IPS-18a (cell line): ENCODE results near the gene MAML2.

Experiments
- H3K27ac ChIP-seq: one replicate; pipeline ENCODE4 v1.5.1; 2013; ENCODE audit warnings: low read length
- H3K27me3 ChIP-seq: one replicate; pipeline ENCODE4 v1.6.1; 2013; ENCODE audit warnings: mild to moderate bottlenecking, low read length; ENCODE audit not compliant: control insufficient read depth, insufficient read depth
- H3K36me3 ChIP-seq: one replicate; pipeline ENCODE4 v1.6.1; 2013; ENCODE audit warnings: low read depth, low read length; ENCODE audit not compliant: control insufficient read depth
- H3K4me1 ChIP-seq: one replicate; pipeline ENCODE4 v1.6.1; 2013; ENCODE audit warnings: low read depth, low read length; ENCODE audit not compliant: control insufficient read depth
- H3K4me3 ChIP-seq: one replicate; pipeline ENCODE4 v1.5.1; 2013; ENCODE audit warnings: low read length
- H3K9ac ChIP-seq: one replicate; pipeline ENCODE4 v1.6.1; 2013; ENCODE audit warnings: mild to moderate bottlenecking, low read length, moderate library complexity
- H3K9me3 ChIP-seq: one replicate; pipeline ENCODE4 v1.6.1; 2013; ENCODE audit warnings: low read depth, low read length; ENCODE audit not compliant: control insufficient read depth

Gene MAML2

GRCh38 chr11:96116376-96116775, 226.6 kb downstream of the MAML2 start:
- Histone ChIP-seq H3K27ac (no peak overlapping the region), H3K27me3 (no peaks in the 10 kb centered on the region), H3K4me1 (peaks cover 9% of the 10 kb centered on the region), H3K4me3 (no peak overlapping the region), H3K36me3 (no peaks in the 10 kb centered on the region), H3K9me3 (no peaks in the 10 kb centered on the region), H3K9ac (no peak overlapping the region)

DNA sequence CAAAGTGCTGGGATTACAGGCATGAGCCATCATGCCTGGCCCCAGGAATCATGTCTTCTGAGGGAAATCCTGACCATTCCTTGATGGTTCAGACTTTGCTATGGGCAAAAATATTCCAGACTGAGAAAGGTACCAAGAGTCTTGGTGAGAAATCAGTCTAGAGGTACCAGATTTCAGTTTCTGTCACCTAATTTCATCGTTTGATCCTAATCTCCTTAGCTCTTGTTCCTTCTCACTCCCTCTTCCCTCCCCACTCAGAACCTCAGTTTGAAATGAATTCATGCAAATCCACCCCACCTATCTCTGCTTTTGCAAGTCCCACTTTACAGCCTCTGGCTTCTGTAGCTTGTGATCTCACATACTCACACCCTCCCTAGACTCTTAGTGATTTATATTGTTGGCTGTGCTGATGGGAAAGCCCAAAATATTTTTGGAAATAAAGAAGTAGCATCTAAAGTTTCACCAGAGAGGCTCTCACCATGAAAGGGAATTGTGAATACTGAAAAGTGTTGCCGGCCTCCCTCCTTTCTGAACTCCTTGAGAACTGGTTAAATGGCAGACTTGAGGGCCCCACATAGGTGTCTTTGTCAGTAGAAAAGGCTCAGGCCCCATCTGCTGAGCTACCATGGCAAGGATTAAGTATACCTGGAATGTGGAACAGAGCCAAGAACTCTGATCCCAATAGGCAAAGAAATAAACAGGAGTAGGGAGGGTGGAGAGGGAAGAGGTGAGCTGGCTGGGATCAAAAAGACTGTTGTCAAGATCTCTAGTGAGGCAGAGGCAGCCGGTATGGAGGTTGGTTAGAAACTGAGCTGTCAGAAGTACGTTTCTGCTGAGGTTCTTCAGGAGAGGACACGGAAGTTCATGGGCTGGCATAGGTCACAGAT, 228.6 kb downstream of the MAML2 start:
- H3K27ac ChIP-seq = no peak overlapping the region
- peaks cover 10% of the 10 kb centered on the region for H3K4me1 ChIP-seq
- no peaks in the 10 kb centered on the region for H3K36me3 ChIP-seq

DNA sequence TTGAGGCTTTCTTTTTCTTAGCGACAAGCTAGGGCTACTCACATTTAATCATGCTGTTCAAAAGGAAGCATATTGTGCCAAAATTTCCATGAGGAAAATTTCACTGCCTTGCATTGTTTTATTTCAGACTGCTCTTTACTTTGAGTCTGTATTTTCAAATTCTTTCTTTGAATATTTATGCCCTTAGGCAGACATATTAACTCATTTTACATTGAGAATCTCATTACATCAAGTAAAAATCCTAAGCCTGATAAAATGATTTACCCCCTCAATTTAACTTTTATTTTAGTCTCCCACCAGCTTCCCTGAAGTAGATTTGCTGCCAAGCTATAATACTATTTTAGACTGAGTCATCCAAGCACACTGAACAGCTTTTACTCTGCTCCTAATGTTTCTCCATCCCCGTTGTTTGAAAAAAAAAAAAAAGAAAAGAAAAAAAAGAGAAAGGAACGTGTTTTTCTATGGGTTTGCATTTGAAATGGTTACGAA, 229.8 kb downstream of the MAML2 start:
- no peak overlapping the region for H3K9ac ChIP-seq
- H3K27ac ChIP-seq = no peak overlapping the region
- no peaks in the 10 kb centered on the region for H3K36me3 ChIP-seq
- H3K9me3 ChIP-seq = no peaks in the 10 kb centered on the region
- no peaks in the 10 kb centered on the region for H3K27me3 ChIP-seq
- H3K4me1 ChIP-seq = peaks cover 10% of the 10 kb centered on the region
- no peak overlapping the region for H3K4me3 ChIP-seq

More for the DNA sequence above, 228.6 kb downstream of the MAML2 start:
- Histone ChIP-seq H3K4me3 (no peak overlapping the region), H3K27me3 (no peaks in the 10 kb centered on the region), H3K9ac (no peak overlapping the region), H3K9me3 (no peaks in the 10 kb centered on the region)

- Histone ChIP-seq H3K27ac (no peak overlapping the region), H3K4me3 (no peak overlapping the region), H3K27me3 (no peaks in the 10 kb centered on the region), H3K9me3 (no peaks in the 10 kb centered on the region), H3K36me3 (no peaks in the 10 kb centered on the region), H3K4me1 (peaks cover 10% of the 10 kb centered on the region), H3K9ac (no peak overlapping the region)
These were observed 230.5 kb downstream of the MAML2 start for GRCh38 chr11:96112192-96113128.

DNA sequence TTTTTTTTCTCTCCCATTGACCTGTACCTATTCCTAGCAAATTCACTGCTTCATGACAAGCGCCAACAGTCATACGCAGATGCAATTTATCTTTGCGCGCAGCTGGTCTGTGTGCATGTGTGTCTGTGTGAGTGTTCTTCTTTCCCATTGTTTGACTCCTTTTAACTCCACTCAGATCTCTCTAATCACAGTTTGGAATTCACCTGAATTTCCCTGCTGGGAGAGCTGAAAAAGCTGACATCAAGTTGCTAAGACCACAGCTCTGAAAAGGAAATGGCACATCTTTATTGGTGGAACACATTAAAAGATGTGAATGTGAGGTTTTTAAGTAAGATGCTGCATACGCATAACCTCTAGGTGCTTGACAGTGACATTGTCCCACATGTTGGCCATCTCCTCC, 231.7 kb downstream of the MAML2 start:
- no peaks in the 10 kb centered on the region for H3K36me3 ChIP-seq
- H3K9ac ChIP-seq = no peak overlapping the region
- H3K27ac ChIP-seq = no peak overlapping the region
- H3K4me3 ChIP-seq = no peak overlapping the region
- peaks cover 10% of the 10 kb centered on the region for H3K4me1 ChIP-seq
- H3K9me3 ChIP-seq = no peaks in the 10 kb centered on the region
- H3K27me3 ChIP-seq = no peaks in the 10 kb centered on the region

DNA sequence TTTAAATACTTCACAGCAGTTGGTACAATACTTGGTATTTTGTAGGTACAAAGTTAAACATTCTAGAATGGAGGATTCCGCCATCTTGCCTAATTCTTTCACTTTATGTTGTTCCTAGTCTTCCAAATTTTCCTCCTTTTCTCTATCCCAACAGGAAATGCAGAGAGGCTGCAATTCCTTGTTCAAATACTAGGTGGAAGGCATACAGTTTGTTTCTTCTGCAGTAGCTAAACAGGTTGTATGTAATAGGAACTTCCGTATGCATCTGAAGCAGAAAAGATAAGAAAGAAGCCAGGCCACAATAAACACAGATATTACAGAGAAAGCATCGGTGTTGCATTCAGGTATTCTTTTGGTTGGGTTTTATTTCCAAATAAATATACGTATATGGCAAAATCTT, 232.7 kb downstream of the MAML2 start:
- Histone ChIP-seq H3K27me3 (no peaks in the 10 kb centered on the region), H3K4me1 (peaks cover 10% of the 10 kb centered on the region), H3K27ac (no peak overlapping the region), H3K9ac (no peak overlapping the region), H3K9me3 (no peaks in the 10 kb centered on the region), H3K4me3 (no peak overlapping the region), H3K36me3 (no peaks in the 10 kb centered on the region)

- no peaks in the 10 kb centered on the region for H3K9me3 ChIP-seq
- no peaks in the 10 kb centered on the region for H3K36me3 ChIP-seq
- no peaks in the 10 kb centered on the region for H3K27me3 ChIP-seq
- H3K9ac ChIP-seq = no peak overlapping the region
- H3K4me1 ChIP-seq = peaks cover 10% of the 10 kb centered on the region
- no peak overlapping the region for H3K27ac ChIP-seq
- no peak overlapping the region for H3K4me3 ChIP-seq
These were observed 233.5 kb downstream of the MAML2 start for GRCh38 chr11:96109331-96110030.

DNA sequence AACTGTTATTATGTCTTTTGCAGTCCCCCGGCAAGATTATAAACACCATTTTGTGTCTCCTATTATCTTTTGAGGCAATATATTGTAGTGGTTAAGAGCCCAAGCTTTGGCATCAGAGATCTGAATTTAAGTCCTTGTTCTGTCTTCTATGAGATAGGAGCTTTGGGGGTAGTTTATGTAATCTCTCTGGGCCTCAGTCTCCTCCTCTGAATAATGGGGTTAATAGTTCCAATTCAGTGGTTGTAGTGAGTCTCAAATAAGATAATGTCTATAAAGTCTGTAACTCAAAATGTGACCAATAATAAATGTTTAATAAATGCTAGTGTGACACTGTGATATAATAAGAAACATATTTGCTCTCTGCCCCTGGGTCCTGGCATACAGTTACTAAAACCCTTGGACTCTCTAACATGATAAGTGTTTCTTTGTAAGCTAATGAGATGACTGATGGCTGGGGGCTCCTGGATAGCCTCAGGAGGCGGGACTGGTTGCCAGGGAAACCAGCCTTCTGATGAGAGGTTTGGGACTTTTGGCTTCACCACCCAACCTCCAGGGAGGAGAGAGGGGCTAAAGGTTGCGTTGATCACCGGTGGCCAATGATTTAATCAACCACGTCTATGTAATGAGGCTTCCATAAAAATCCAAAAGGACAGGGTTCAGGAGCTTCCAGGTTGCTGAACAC, 235.7 kb downstream of the MAML2 start:
- H3K9ac ChIP-seq = no peak overlapping the region
- H3K4me3 ChIP-seq = no peak overlapping the region
- H3K36me3 ChIP-seq = no peaks in the 10 kb centered on the region
- peaks cover 8% of the 10 kb centered on the region for H3K4me1 ChIP-seq
- H3K27me3 ChIP-seq = no peaks in the 10 kb centered on the region
- no peak overlapping the region for H3K27ac ChIP-seq
- H3K9me3 ChIP-seq = no peaks in the 10 kb centered on the region

- H3K4me1 ChIP-seq = peaks cover 4% of the 10 kb centered on the region
- H3K36me3 ChIP-seq = no peaks in the 10 kb centered on the region
- H3K27me3 ChIP-seq = no peaks in the 10 kb centered on the region
- no peaks in the 10 kb centered on the region for H3K9me3 ChIP-seq
- H3K27ac ChIP-seq = no peak overlapping the region
- H3K4me3 ChIP-seq = no peak overlapping the region
- H3K9ac ChIP-seq = no peak overlapping the region
These were observed 236.3 kb downstream of the MAML2 start for GRCh38 chr11:96106645-96107044.

DNA sequence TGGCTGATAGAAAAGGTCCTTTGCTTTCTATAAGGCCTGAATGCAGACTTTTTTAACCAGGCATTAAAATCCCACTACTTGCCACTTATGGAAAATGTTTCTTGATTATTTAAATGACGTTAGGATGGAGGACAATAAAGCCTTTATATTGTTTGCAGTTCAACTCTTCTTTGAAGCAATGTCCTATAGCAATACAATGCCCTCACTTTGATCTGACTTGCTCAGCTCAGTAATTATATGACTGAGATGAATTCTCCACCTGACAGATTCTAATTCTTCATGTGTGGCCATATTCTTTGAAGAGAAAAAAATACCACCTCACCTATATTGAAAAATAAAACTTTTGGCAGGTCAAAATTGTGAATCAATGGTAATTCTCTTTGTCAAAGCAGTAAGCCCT, 237.1 kb downstream of the MAML2 start:
- Histone ChIP-seq H3K9me3 (no peaks in the 10 kb centered on the region), H3K27ac (no peak overlapping the region), H3K36me3 (no peaks in the 10 kb centered on the region), H3K4me1 (no peaks in the 10 kb centered on the region), H3K4me3 (no peak overlapping the region), H3K9ac (no peak overlapping the region), H3K27me3 (no peaks in the 10 kb centered on the region)
